MCF 10A (cell line): Measurements from ENCODE around the gene RAG2. TPM values are rescaled to one million over a fixed set of nuclear protein-coding genes. Genes with fewer than 3 reads are reported as not detected.

Experiments used
- BruUV-seq: library from RNA; stranded (reverse); fragments of 400-500 nt; replicated peaks from 2 replicates; lab custom pipeline; 2021; lab: Mats Ljungman, UMichigan
- CTCF ChIA-PET: fragments of 300-600 bp; sonication (Branson Sonifier 250); formaldehyde crosslinking; extraction: SDS; loops from one replicate; lab custom pipeline; 2021; ENCODE audit warnings: antibody characterized with exemption, inconsistent platforms; lab: Yijun Ruan, JAX
- POLR2A ChIA-PET: fragments of 300-600, 350-650 bp; sonication (Branson Sonifier 250); formaldehyde crosslinking; extraction: SDS; loops from one replicate; lab custom pipeline; 2020; ENCODE audit warnings: antibody characterized with exemption, inconsistent platforms; lab: Yijun Ruan, JAX
- DNase-seq: peaks from one replicate; pipeline ENCODE4 v3.0.0-alpha.2; 2018; ENCODE audit not compliant: unreplicated experiment
- H3K27ac Mint-ChIP-seq: one replicate; pipeline ENCODE4 v1.8.0; 2022; ENCODE audit warnings: mild to moderate bottlenecking, low read depth, mixed read lengths; ENCODE audit not compliant: unreplicated experiment
- H3K27me3 Mint-ChIP-seq: one replicate; pipeline ENCODE4 v1.8.0; 2022; ENCODE audit warnings: mixed read lengths; ENCODE audit not compliant: insufficient read depth, unreplicated experiment
- H3K36me3 Mint-ChIP-seq: one replicate; pipeline ENCODE4 v1.8.0; 2022; ENCODE audit warnings: mild to moderate bottlenecking, moderate library complexity, mixed read lengths; ENCODE audit not compliant: insufficient read depth, unreplicated experiment
- H3K4me1 Mint-ChIP-seq: one replicate; pipeline ENCODE4 v1.8.0; 2022; ENCODE audit warnings: mixed read lengths; ENCODE audit not compliant: insufficient read depth, unreplicated experiment
- H3K4me3 Mint-ChIP-seq: one replicate; pipeline ENCODE4 v1.8.0; 2022; ENCODE audit warnings: mild to moderate bottlenecking, moderate library complexity, mixed read lengths; ENCODE audit not compliant: unreplicated experiment
- H3K9me3 Mint-ChIP-seq: one replicate; pipeline ENCODE4 v1.8.0; 2022; ENCODE audit warnings: mixed read lengths; ENCODE audit not compliant: unreplicated experiment
- intact Hi-C: fragments of 100-400 bp; cut with micrococcal nuclease; formaldehyde crosslinking; loops from 2 replicates; pipeline ENCODE4 v1.14.1; 2022
- total RNA-seq: library from RNA; stranded (reverse); gene quantifications from 2 replicates; pipeline ENCODE4 v1.2.3, GENCODE V29; 2022
- TF ChIP-seq, protein P1 (sequence below): fragments of 200-600 bp; IDR thresholded peaks from one replicate; pipeline ENCODE4 v1.8.0; 2022; ENCODE audit warnings: antibody characterized with exemption, mild to moderate bottlenecking; ENCODE audit not compliant: unreplicated experiment

Gene RAG2
- total RNA-seq, 1 experiment from 2014 or later: not detected

GRCh38 chr11:36565031-36565610 is 32.9 kb downstream of the RAG2 start:
- TF ChIP-seq, protein P1, sequence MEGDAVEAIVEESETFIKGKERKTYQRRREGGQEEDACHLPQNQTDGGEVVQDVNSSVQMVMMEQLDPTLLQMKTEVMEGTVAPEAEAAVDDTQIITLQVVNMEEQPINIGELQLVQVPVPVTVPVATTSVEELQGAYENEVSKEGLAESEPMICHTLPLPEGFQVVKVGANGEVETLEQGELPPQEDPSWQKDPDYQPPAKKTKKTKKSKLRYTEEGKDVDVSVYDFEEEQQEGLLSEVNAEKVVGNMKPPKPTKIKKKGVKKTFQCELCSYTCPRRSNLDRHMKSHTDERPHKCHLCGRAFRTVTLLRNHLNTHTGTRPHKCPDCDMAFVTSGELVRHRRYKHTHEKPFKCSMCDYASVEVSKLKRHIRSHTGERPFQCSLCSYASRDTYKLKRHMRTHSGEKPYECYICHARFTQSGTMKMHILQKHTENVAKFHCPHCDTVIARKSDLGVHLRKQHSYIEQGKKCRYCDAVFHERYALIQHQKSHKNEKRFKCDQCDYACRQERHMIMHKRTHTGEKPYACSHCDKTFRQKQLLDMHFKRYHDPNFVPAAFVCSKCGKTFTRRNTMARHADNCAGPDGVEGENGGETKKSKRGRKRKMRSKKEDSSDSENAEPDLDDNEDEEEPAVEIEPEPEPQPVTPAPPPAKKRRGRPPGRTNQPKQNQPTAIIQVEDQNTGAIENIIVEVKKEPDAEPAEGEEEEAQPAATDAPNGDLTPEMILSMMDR: no peak
- Mint-ChIP-seq H3K4me3 (peak overlapping the region; percentile 71), H3K27me3 (peaks cover 42% of the 10 kb centered on the region), H3K9me3 (no peaks in the 10 kb centered on the region), H3K36me3 (no peaks in the 10 kb centered on the region), H3K27ac (peak overlapping the region; percentile 8), H3K4me1 (no peaks in the 10 kb centered on the region)
- intact Hi-C loops: no loop called here
- no TSS peak for BruUV-seq
- ChIA-PET POLR2A (interaction anchor here (0.8 kb wide), 1 partner anchor 106 kb away, joined by 3 read pairs; no protein-coding TSS in a partner anchor), CTCF (interaction anchor here (0.6 to 6.7 kb wide), 35 partner anchors 10 to 776 kb away, joined by 3 to 173 read pairs (median 5); no protein-coding TSS in a partner anchor)
- no peak for DNase-seq

GRCh38 chr11:36564376-36565030 is 33.5 kb downstream of the RAG2 start:
- ChIA-PET POLR2A (interaction anchor here (0.8 kb wide), 2 partner anchors 107 to 183 kb away, joined by 3 read pairs; no protein-coding TSS in a partner anchor), CTCF (interaction anchor here (0.6 to 6.7 kb wide), 45 partner anchors 10 to 1110 kb away, joined by 3 to 173 read pairs (median 4); no protein-coding TSS in a partner anchor)
- Mint-ChIP-seq H3K9me3 (no peaks in the 10 kb centered on the region), H3K27ac (peak overlapping the region; percentile 8), H3K4me3 (peak overlapping the region; percentile 71), H3K27me3 (peaks cover 44% of the 10 kb centered on the region), H3K4me1 (no peaks in the 10 kb centered on the region), H3K36me3 (no peaks in the 10 kb centered on the region)
- no TSS peak for BruUV-seq
- intact Hi-C loops: loop anchor here (1.0 kb wide), 3 partner anchors 58 to 183 kb away; no protein-coding TSS in a partner anchor
- TF ChIP-seq, protein P1: peak; percentile 61
- peak; percentile 71 for DNase-seq

GRCh38 chr11:36558571-36559413 is 39.2 kb downstream of the RAG2 start:
- CTCF ChIA-PET: interaction anchor here (1.8 to 2.7 kb wide), 2 partner anchors 113 to 188 kb away, joined by 5 to 10 read pairs; no protein-coding TSS in a partner anchor
- POLR2A ChIA-PET: no interaction called here
- no peak overlapping the region for H3K4me3 Mint-ChIP-seq
- H3K4me1 Mint-ChIP-seq: no peaks in the 10 kb centered on the region
- TF ChIP-seq, protein P1: no peak
- intact Hi-C loops: no loop called here
- H3K36me3 Mint-ChIP-seq: no peaks in the 10 kb centered on the region
- no peak for DNase-seq
- H3K9me3 Mint-ChIP-seq: no peaks in the 10 kb centered on the region
- no TSS peak for BruUV-seq
- H3K27ac Mint-ChIP-seq: no peak overlapping the region
- peaks cover 16% of the 10 kb centered on the region for H3K27me3 Mint-ChIP-seq
